ENCODE data around the gene MAB21L4. TPM values are rescaled to one million over a fixed set of nuclear protein-coding genes. Genes with fewer than 3 reads are reported as not detected.

The MAB21L4 gene
- total and polyA plus RNA-seq, 8 donors = 0.14 to 2.0 (median 1.1) TPM

GRCh38 chr2:240931319-240931949, 35.5 kb upstream of the MAB21L4 start:
- no peak overlapping the region for H3K27ac ChIP-seq
- ATAC-seq (no peak), DNase-seq (peak in 3 of 6 donors; percentile 4 to 14 (median 9)), FAIRE-seq (no peak)
- WGBS, 2 donors = 69 to 81% methylated on average over 11 of the region's 11 CpGs
- H3K9me3 ChIP-seq = no peaks in the 10 kb centered on the region
- no peak overlapping the region for H3K4me3 ChIP-seq
- H3K4me1 ChIP-seq = no peaks in the 10 kb centered on the region
- no peaks in the 10 kb centered on the region for H3K27me3 ChIP-seq
- no peaks in the 10 kb centered on the region for H3K36me3 ChIP-seq
- intact Hi-C loops (cut with DNase I) = no loop called here
- no peak for TF ChIP-seq CTCF (IDR thresholded peaks at IDR 0.05)

GRCh38 chr2:240930631-240931318, 34.8 kb upstream of the MAB21L4 start:
- H3K27me3 ChIP-seq = no peaks in the 10 kb centered on the region
- H3K4me3 ChIP-seq = no peak overlapping the region
- no peak overlapping the region for H3K27ac ChIP-seq
- peak in 4 of 6 donors; percentile 4 to 47 (median 14) for DNase-seq
- H3K4me1 ChIP-seq = no peaks in the 10 kb centered on the region
- FAIRE-seq = no peak
- no peak for TF ChIP-seq CTCF (IDR thresholded peaks at IDR 0.05)
- WGBS, 2 donors = 75 to 77% methylated on average over 26 of the region's 26 CpGs
- H3K36me3 ChIP-seq = no peaks in the 10 kb centered on the region
- intact Hi-C loops (cut with DNase I) = no loop called here
- ATAC-seq = no peak
- no peaks in the 10 kb centered on the region for H3K9me3 ChIP-seq

DNA sequence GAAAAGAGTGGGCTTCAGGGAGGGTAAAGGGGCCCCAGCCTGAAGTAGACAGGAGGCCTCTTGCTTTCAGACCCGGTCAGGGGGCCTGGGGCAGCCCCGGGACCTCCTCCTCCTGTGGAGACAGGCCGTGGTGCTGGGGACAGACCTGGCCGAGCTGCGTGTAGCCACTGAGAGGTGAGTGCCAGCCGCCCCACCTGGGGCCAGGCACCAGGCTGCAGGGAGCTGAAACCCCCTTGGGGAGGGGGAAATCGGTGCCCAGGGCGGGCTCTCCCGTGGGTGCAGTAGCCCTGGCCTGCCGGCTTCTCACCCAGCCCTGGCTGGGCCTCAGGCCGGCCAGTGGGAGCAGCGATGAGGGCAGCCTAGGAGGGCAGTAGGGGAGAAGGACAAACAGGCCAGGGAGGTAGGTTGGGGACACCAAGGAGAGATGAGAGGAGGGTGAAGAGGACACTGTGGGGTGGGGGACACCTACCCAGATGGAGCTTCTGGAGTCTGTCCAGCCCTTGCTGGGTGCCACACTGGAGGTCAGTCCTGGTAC, 34.2 kb upstream of the MAB21L4 start:
- intact Hi-C loops (cut with DNase I) = no loop called here
- Histone ChIP-seq H3K4me1 (no peaks in the 10 kb centered on the region), H3K36me3 (no peaks in the 10 kb centered on the region), H3K27ac (no peak overlapping the region), H3K9me3 (no peaks in the 10 kb centered on the region), H3K27me3 (no peaks in the 10 kb centered on the region), H3K4me3 (no peak overlapping the region)
- WGBS, 2 donors = 81 to 83% methylated on average over 7 to 12 of the region's 12 CpGs
- peak in 4 of 6 donors; percentile 3 to 69 (median 10) for DNase-seq
- FAIRE-seq = no peak
- no peak for ATAC-seq
- no peak for TF ChIP-seq CTCF (IDR thresholded peaks at IDR 0.05)

DNA sequence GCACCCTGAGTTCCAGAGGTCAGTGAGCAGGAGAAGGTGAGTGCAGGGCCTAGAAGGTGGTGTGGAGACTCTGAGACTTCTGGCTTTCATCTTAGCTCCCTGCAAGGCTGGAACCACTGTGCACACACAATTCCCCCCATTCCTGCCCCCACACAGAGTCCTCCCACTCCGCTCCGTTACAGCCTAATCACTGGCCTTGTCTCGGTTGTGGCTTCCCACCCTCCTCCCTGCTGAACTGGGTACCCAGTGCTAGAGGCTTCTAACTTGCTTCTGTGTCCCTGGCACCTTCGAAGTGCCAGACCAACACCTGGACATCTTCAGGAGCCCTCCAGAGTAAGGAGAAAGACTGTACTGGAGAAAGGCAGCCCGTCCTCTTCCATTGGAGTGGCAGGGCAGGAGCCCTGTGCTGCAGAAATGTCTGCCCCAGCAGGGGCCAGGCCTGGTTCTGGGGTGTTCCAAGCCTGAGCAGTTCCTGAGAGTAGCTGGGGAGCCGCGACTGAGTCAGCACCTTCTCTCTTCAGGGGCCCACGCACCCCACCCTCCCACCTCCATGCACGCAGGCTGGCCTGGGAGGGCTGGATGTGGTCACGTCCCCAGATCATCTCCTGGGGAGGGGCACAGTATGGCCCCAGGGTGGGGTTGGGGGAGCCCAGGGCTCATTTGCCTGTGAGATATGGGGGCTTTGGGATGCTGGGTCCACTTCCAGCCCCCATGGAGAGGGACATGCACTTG, 33.6 kb upstream of the MAB21L4 start:
- Histone ChIP-seq H3K27ac (no peak overlapping the region), H3K9me3 (no peaks in the 10 kb centered on the region), H3K4me3 (no peak overlapping the region), H3K27me3 (no peaks in the 10 kb centered on the region), H3K36me3 (no peaks in the 10 kb centered on the region), H3K4me1 (no peaks in the 10 kb centered on the region)
- FAIRE-seq (no peak), ATAC-seq (no peak), DNase-seq (peak in 3 of 6 donors; percentile 4 to 42 (median 11))
- intact Hi-C loops (cut with DNase I) = no loop called here
- TF ChIP-seq CTCF (IDR thresholded peaks at IDR 0.05) = no peak
- WGBS, 2 donors = 74 to 82% methylated on average over 10 of the region's 10 CpGs

All from pancreas (tissue), 10 donors.